Progenitor cell of endocrine pancreas (in vitro differentiated cells): ENCODE data around the gene ZNF112. TPM values are rescaled to one million over a fixed set of nuclear protein-coding genes. Genes with fewer than 3 reads are reported as not detected.

ENCODE experiments used
- DNase-seq: peaks from one replicate; pipeline ENCODE4 v3.0.0; 2021; ENCODE audit warnings: low spot score; ENCODE audit not compliant: unreplicated experiment
- H3K27ac Mint-ChIP-seq: 2 replicates; pipeline ENCODE4 v1.8.0; 2021; ENCODE audit warnings: mild to moderate bottlenecking, moderate library complexity, mixed read lengths
- H3K27me3 Mint-ChIP-seq: 2 replicates; pipeline ENCODE4 v1.8.0; 2021; ENCODE audit warnings: mixed read lengths
- H3K36me3 Mint-ChIP-seq: 2 replicates; pipeline ENCODE4 v1.8.0; 2022; ENCODE audit warnings: mixed read lengths; ENCODE audit not compliant: insufficient read depth
- H3K4me1 Mint-ChIP-seq: 2 replicates; pipeline ENCODE4 v1.8.0; 2021; ENCODE audit warnings: low read depth, mixed read lengths
- H3K4me3 Mint-ChIP-seq: 2 replicates; pipeline ENCODE4 v1.8.0; 2021; ENCODE audit warnings: low read depth, mild to moderate bottlenecking, moderate library complexity, mixed read lengths
- H3K9me3 Mint-ChIP-seq: 2 replicates; pipeline ENCODE4 v1.8.0; 2021; ENCODE audit warnings: low read depth, mixed read lengths
- total RNA-seq: library from RNA; stranded (reverse); gene quantifications from 2 replicates; pipeline ENCODE4 v1.2.1, GENCODE V29; 2021
- TF ChIP-seq, protein P1 (sequence below): fragments of 200-600 bp; sonication (generic); IDR thresholded peaks from one replicate; pipeline ENCODE4 v1.5.0; 2021; ENCODE audit warnings: antibody characterized with exemption, mild to moderate bottlenecking; ENCODE audit not compliant: unreplicated experiment

Gene ZNF112
- total RNA-seq, 1 donor from 2014 or later, result 13.0 TPM

DNA sequence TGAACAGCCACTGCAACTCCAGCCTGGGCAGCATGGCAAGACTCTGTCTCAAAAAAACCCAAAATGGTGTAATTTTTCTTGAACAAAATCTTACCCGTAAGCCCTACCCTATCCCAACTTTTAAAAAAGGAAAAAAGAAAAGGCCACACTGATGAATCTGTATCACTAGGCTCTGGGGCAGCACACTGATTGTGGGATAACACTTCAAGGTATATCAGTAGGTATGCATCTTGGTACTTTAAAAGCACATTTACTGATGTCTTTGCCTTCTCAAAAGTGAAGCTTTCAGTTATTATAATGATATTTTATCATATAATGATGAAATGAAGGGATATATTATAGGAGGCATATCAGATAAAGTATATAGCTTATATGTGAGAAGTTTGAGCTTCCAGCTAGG is 24.3 kb downstream of the ZNF112 start:
- no peak for DNase-seq
- peaks cover 94% of the 10 kb centered on the region for H3K36me3 Mint-ChIP-seq
- no peaks in the 10 kb centered on the region for H3K27me3 Mint-ChIP-seq
- TF ChIP-seq, protein P1, sequence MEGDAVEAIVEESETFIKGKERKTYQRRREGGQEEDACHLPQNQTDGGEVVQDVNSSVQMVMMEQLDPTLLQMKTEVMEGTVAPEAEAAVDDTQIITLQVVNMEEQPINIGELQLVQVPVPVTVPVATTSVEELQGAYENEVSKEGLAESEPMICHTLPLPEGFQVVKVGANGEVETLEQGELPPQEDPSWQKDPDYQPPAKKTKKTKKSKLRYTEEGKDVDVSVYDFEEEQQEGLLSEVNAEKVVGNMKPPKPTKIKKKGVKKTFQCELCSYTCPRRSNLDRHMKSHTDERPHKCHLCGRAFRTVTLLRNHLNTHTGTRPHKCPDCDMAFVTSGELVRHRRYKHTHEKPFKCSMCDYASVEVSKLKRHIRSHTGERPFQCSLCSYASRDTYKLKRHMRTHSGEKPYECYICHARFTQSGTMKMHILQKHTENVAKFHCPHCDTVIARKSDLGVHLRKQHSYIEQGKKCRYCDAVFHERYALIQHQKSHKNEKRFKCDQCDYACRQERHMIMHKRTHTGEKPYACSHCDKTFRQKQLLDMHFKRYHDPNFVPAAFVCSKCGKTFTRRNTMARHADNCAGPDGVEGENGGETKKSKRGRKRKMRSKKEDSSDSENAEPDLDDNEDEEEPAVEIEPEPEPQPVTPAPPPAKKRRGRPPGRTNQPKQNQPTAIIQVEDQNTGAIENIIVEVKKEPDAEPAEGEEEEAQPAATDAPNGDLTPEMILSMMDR, result no peak
- H3K4me1 Mint-ChIP-seq, result no peaks in the 10 kb centered on the region
- no peak overlapping the region for H3K27ac Mint-ChIP-seq
- no peak overlapping the region for H3K4me3 Mint-ChIP-seq
- H3K9me3 Mint-ChIP-seq, result peaks cover 77% of the 10 kb centered on the region

DNA sequence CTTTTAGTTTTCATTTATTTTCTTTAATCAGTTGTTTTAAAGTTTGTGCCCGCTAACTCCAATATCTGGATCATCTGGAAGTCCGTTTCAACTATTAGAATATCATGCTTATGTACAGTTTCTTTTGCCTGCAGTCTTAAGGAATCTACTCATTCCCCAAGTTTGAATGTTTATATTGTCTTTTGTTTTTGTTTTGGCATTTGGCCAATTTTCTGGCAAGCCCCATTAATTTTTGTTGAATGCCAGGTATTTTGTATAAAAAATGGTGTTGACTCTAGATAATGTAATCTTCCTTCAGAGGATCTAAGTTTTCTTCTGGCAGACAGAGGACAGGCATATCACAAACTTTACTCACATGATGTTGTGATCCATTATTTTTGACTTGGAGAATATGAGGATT is 40.6 kb downstream of the ZNF112 start:
- peaks cover 20% of the 10 kb centered on the region for H3K36me3 Mint-ChIP-seq
- peaks cover 57% of the 10 kb centered on the region for H3K9me3 Mint-ChIP-seq
- H3K27me3 Mint-ChIP-seq, result no peaks in the 10 kb centered on the region
- no peak for DNase-seq
- no peak overlapping the region for H3K27ac Mint-ChIP-seq
- H3K4me1 Mint-ChIP-seq, result no peaks in the 10 kb centered on the region
- TF ChIP-seq, protein P1, result no peak
- H3K4me3 Mint-ChIP-seq, result no peak overlapping the region

DNA sequence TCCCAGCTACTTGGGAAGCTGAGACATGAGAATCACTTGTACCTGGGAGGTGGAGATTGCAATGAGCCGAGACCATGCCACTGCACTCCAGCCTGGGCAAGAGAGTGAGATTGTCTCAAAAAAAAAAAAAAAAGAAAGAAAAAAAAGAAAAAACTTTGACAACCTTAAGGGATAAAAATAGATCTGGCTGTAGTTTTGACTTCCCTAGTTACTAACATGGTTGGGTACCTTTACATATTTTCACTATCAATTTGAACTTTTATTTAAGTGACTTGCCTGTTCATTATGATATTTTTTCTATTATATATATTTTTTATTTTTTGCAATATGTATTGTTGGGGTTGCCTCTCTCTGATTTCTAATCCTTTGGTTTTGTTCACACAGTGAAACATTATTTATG is 43.2 kb downstream of the ZNF112 start:
- H3K9me3 Mint-ChIP-seq, result peaks cover 46% of the 10 kb centered on the region
- H3K36me3 Mint-ChIP-seq, result peaks cover 10% of the 10 kb centered on the region
- DNase-seq, result no peak
- no peaks in the 10 kb centered on the region for H3K4me1 Mint-ChIP-seq
- H3K4me3 Mint-ChIP-seq, result no peak overlapping the region
- H3K27ac Mint-ChIP-seq, result no peak overlapping the region
- TF ChIP-seq, protein P1, result no peak
- H3K27me3 Mint-ChIP-seq, result no peaks in the 10 kb centered on the region

DNA sequence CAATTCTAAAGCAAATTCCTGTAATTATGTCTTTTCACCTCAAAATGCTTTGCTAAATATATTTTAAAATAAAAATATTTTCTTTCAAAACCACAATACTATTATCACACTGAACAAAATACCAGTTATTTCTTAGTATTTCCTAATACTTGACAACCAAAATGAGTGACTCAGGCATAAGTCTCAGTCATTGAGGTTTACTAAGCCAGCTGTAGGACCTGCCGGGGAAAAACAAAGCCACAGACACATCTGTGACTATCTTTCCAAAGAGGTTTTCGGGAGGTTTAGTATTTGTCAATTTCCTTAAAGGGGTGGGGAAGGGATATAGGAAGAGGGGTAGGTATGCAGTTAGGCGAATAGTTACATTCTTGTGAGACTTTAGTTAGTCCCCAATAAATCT is 48.5 kb downstream of the ZNF112 start:
- Mint-ChIP-seq H3K27ac (no peak overlapping the region), H3K27me3 (no peaks in the 10 kb centered on the region), H3K4me3 (no peak overlapping the region), H3K4me1 (peaks cover 9% of the 10 kb centered on the region), H3K9me3 (peaks cover 28% of the 10 kb centered on the region), H3K36me3 (peaks cover 2% of the 10 kb centered on the region)
- TF ChIP-seq, protein P1, result no peak
- no peak for DNase-seq

DNA sequence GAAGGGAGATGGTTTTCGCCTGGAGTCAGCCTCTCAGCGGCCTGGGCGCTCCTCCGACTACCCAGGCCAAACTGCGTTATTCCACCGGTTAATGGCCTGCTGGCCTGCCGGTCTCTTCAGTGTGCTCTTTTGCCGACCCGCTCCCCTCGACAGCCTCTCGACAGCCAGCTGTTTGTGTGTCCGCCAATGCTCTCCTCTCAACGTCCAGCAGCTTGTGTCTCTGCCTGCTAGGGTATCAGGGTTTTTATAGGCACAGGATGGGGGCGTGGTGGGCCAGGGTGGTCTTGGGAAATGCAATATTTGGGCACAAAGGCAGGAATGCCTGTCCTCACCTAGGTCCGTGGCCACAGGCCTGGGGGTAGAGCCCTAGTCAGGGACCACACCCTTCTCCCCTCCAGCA is 50.2 kb downstream of the ZNF112 start:
- Mint-ChIP-seq H3K9me3 (peaks cover 25% of the 10 kb centered on the region), H3K27ac (no peak overlapping the region)

More for the DNA sequence above, 50.2 kb downstream of the ZNF112 start:
- Mint-ChIP-seq H3K36me3 (peaks cover 3% of the 10 kb centered on the region), H3K27me3 (no peaks in the 10 kb centered on the region), H3K4me3 (no peak overlapping the region), H3K4me1 (peaks cover 9% of the 10 kb centered on the region)
- no peak for DNase-seq
- TF ChIP-seq, protein P1, result no peak
